ENCODE measurements around the gene ITGB1.

- no peak for TF ChIP-seq CTCF (IDR thresholded peaks at IDR 0.05)
- TF ChIP-seq POLR2A (IDR thresholded peaks at IDR 0.05), result no peak
- no peak for TF ChIP-seq EP300 (IDR thresholded peaks at IDR 0.05)
- no peak for TF ChIP-seq POLR2AphosphoS5 (IDR thresholded peaks at IDR 0.05)
These were observed 9.6 kb downstream of the ITGB1 start for GRCh38 chr10:32948451-32948850.

Data from gastroesophageal sphincter (tissue), 3 donors.